Measurements from ENCODE around the gene AOPEP.

- TF ChIP-seq CTCF (IDR thresholded peaks at IDR 0.05; ENCODE audit: insufficient read depth, low read length, poor library complexity, severe bottlenecking) = no peak
- no peak for TF ChIP-seq EZH2phosphoT487 (conservative IDR thresholded peaks at IDR 0.05; ENCODE audit: low read length)
These were observed 382.3 kb downstream of the AOPEP start for GRCh38 chr9:95108777-95109176.

All from SU-DHL-6 (cell line).